CD14-positive monocyte (primary cell): Measurements from ENCODE around the gene GRID2. TPM values are rescaled to one million over a fixed set of nuclear protein-coding genes. Genes with fewer than 3 reads are reported as not detected.

ENCODE experiments used
- DNase-seq, 3 donors: peaks; one replicate each; pipeline ENCODE4 v3.0.0-alpha.2; 2011 to 2022
- H2AFZ ChIP-seq: 2 replicates; pipeline ENCODE4 v1.6.0; 2012; ENCODE audit warnings: mild to moderate bottlenecking, low read depth, low read length, inconsistent platforms; ENCODE audit not compliant: insufficient read depth, poor library complexity, severe bottlenecking
- H3K27ac ChIP-seq, 2 donors: 1 replicate in 1 of 2; 2 replicates in 1 of 2; pipeline ENCODE4 v1.5.1; 2012 to 2013; ENCODE audit warnings: low read length in 2 of 2, control low read depth in 1 of 2, inconsistent platforms in 1 of 2, low read depth in 1 of 2, mild to moderate bottlenecking in 1 of 2
- H3K27me3 ChIP-seq, 2 donors: one replicate each; pipeline versions ENCODE4 v1.6.0 to v1.6.1; 2011 to 2013; ENCODE audit warnings: low read length in 2 of 2; ENCODE audit not compliant: control insufficient read depth in 2 of 2, insufficient read depth in 2 of 2
- H3K36me3 ChIP-seq, 2 donors: replicated peaks in 1 of 2; 1 replicate in 1 of 2; 2 replicates in 1 of 2; pipeline versions ENCODE4 v1.5.1 to v1.6.1; 2012 to 2013; ENCODE audit warnings: low read length in 2 of 2, control low read depth in 1 of 2, inconsistent platforms in 1 of 2, mild to moderate bottlenecking in 1 of 2; ENCODE audit not compliant: insufficient read depth in 2 of 2, control insufficient read depth in 1 of 2
- H3K4me1 ChIP-seq, 2 donors: 1 replicate in 1 of 2; 2 replicates in 1 of 2; pipeline versions ENCODE4 v1.5.1 to v1.6.1; 2012 to 2013; ENCODE audit warnings: low read length in 2 of 2, control low read depth in 1 of 2, inconsistent platforms in 1 of 2, mild to moderate bottlenecking in 1 of 2, moderate library complexity in 1 of 2; ENCODE audit not compliant: insufficient read depth in 2 of 2, control insufficient read depth in 1 of 2
- H3K4me2 ChIP-seq: replicated peaks from 2 replicates; pipeline ENCODE3; 2012; ENCODE audit warnings: low read length, moderate library complexity, mild to moderate bottlenecking; ENCODE audit not compliant: poor library complexity, severe bottlenecking; ENCODE audit errors: extremely low read depth
- H3K4me3 ChIP-seq, 3 experiments: fragments of 200-600 bp in 1 of 3; sonication (generic) in 1 of 3; replicated peaks in 1 of 3; 1 replicate in 2 of 3; 2 replicates in 1 of 3; pipeline ENCODE4 v1.5.1; 2011 to 2013; ENCODE audit warnings: low read length in 3 of 3, mild to moderate bottlenecking in 3 of 3, control low read depth in 2 of 3, low read depth in 2 of 3, inconsistent platforms in 1 of 3, moderate library complexity in 1 of 3
- H3K79me2 ChIP-seq: 2 replicates; pipeline ENCODE4 v1.6.0; 2012; ENCODE audit warnings: mild to moderate bottlenecking, control low read depth, inconsistent platforms, low read length, moderate library complexity; ENCODE audit not compliant: insufficient read depth
- H3K9ac ChIP-seq: 2 replicates; pipeline ENCODE4 v1.6.0; 2017; ENCODE audit warnings: low read length, mild to moderate bottlenecking; ENCODE audit not compliant: insufficient read depth, poor library complexity, severe bottlenecking
- H3K9me3 ChIP-seq, 2 donors: replicated peaks in 1 of 2; 1 replicate in 1 of 2; 2 replicates in 1 of 2; pipeline versions ENCODE4 v1.5.1 to v1.6.1; 2012 to 2013; ENCODE audit warnings: low read length in 2 of 2, control low read depth in 1 of 2; ENCODE audit not compliant: control insufficient read depth in 1 of 2, insufficient read depth in 1 of 2
- H4K20me1 ChIP-seq: 2 replicates; pipeline ENCODE4 v1.6.0; 2012; ENCODE audit warnings: mild to moderate bottlenecking, low read length, control low read depth, moderate library complexity; ENCODE audit not compliant: insufficient read depth
- H3K27ac Mint-ChIP-seq, 7 donors: one replicate each; pipeline ENCODE4 v1.8.0; 2020; ENCODE audit warnings: mild to moderate bottlenecking in 7 of 7, mixed read lengths in 7 of 7, moderate library complexity in 6 of 7, inconsistent platforms in 2 of 7
- H3K27me3 Mint-ChIP-seq, 3 donors: one replicate each; pipeline ENCODE4 v1.8.0; 2021 to 2022; ENCODE audit warnings: low read depth in 3 of 3, mild to moderate bottlenecking in 3 of 3, mixed read lengths in 3 of 3, moderate library complexity in 3 of 3, inconsistent platforms in 1 of 3
- H3K36me3 Mint-ChIP-seq, 2 donors: one replicate each; pipeline ENCODE4 v1.8.0; 2020; ENCODE audit warnings: mixed read lengths in 2 of 2, inconsistent platforms in 1 of 2, mild to moderate bottlenecking in 1 of 2
- H3K4me1 Mint-ChIP-seq: one replicate; pipeline ENCODE4 v1.8.0; 2020; ENCODE audit warnings: mild to moderate bottlenecking, mixed read lengths
- H3K4me3 Mint-ChIP-seq, 2 donors: one replicate each; pipeline ENCODE4 v1.8.0; 2020; ENCODE audit warnings: mild to moderate bottlenecking in 2 of 2, mixed read lengths in 2 of 2, moderate library complexity in 1 of 2
- H3K9me3 Mint-ChIP-seq, 7 donors: one replicate each; pipeline ENCODE4 v1.8.0; 2020 to 2022; ENCODE audit warnings: mixed read lengths in 7 of 7, mild to moderate bottlenecking in 6 of 7, moderate library complexity in 6 of 7, inconsistent platforms in 2 of 7
- WGBS: methylation state at CpG from one replicate; pipeline ENCODE4 v1.1.5; 2013; ENCODE audit warnings: missing lambda C conversion rate; ENCODE audit not compliant: insufficient coverage; 5-methylcytosine and 5-hydroxymethylcytosine counted together
- intact Hi-C, 2 donors: fragments of 100-400 bp; cut with micrococcal nuclease; formaldehyde crosslinking; loops; one replicate each; pipeline versions ENCODE4 v1.15.0 to v1.15.1; 2023
- polyA plus RNA-seq, 3 donors: library from polyadenylated mRNA; depleted of rRNA in 1 of 3; unstranded in 2 of 3; stranded (reverse) in 1 of 3; fragments of 300-500 nt in 2 of 3; fragments of >200 nt in 1 of 3; fragmentation: Illumina TruSeq in 2 of 3; gene quantifications; 1 replicate in 2 of 3; 2 replicates in 1 of 3; pipeline ENCODE4 v1.2.3, GENCODE V29; 2012 to 2021
- TF ChIP-seq, protein P1 (sequence below): fragments of 200-600 bp; IDR thresholded peaks from one replicate; pipeline ENCODE4 v1.8.0; 2022; ENCODE audit warnings: antibody characterized with exemption, mild to moderate bottlenecking

The GRID2 gene
- polyA plus RNA-seq, 3 donors = not detected

DNA sequence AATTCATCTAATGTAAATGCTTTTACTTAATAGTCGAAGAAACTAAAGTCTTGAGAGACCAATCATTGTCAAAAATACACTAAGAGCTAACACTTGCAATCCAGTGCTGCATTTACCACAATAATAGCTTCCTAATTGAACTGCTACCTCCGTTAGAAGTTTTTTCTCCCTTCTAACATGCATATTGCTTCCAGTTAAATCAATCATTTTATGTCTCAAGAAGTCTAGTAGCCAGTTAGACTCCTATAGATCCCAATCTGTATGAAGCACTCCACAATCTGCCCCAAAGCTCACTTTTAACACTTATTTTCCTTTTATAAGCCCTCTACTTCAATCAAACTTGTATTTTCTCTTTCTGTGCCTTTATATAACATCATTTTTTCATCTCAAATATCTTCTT, 41.4 kb upstream of the GRID2 start:
- Mint-ChIP-seq H3K4me3 (no peak overlapping the region), H3K36me3 (no peaks in the 10 kb centered on the region), H3K9me3 (peaks cover 0 to 3% (median 2%) of the 10 kb centered on the region in 7 donors), H3K27me3 (no peaks in the 10 kb centered on the region), H3K27ac (no peak overlapping the region), H3K4me1 (no peaks in the 10 kb centered on the region)
- H3K79me2 ChIP-seq = no peaks in the 10 kb centered on the region
- no peaks in the 10 kb centered on the region for H3K36me3 ChIP-seq
- H3K9me3 ChIP-seq = peaks cover 0 to 4% of the 10 kb centered on the region in 2 donors
- no peaks in the 10 kb centered on the region for H4K20me1 ChIP-seq
- 100% methylated on average over 1 of the region's 2 CpGs for WGBS
- no peaks in the 10 kb centered on the region for H3K27me3 ChIP-seq
- no peak overlapping the region for H2AFZ ChIP-seq
- no peak overlapping the region for H3K27ac ChIP-seq
- no peak overlapping the region for H3K4me3 ChIP-seq
- H3K4me1 ChIP-seq = no peaks in the 10 kb centered on the region
- DNase-seq = no peak
- no peak overlapping the region for H3K9ac ChIP-seq
- TF ChIP-seq, protein P1, sequence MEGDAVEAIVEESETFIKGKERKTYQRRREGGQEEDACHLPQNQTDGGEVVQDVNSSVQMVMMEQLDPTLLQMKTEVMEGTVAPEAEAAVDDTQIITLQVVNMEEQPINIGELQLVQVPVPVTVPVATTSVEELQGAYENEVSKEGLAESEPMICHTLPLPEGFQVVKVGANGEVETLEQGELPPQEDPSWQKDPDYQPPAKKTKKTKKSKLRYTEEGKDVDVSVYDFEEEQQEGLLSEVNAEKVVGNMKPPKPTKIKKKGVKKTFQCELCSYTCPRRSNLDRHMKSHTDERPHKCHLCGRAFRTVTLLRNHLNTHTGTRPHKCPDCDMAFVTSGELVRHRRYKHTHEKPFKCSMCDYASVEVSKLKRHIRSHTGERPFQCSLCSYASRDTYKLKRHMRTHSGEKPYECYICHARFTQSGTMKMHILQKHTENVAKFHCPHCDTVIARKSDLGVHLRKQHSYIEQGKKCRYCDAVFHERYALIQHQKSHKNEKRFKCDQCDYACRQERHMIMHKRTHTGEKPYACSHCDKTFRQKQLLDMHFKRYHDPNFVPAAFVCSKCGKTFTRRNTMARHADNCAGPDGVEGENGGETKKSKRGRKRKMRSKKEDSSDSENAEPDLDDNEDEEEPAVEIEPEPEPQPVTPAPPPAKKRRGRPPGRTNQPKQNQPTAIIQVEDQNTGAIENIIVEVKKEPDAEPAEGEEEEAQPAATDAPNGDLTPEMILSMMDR = no peak
- no peak overlapping the region for H3K4me2 ChIP-seq
- intact Hi-C loops = no loop called here

DNA sequence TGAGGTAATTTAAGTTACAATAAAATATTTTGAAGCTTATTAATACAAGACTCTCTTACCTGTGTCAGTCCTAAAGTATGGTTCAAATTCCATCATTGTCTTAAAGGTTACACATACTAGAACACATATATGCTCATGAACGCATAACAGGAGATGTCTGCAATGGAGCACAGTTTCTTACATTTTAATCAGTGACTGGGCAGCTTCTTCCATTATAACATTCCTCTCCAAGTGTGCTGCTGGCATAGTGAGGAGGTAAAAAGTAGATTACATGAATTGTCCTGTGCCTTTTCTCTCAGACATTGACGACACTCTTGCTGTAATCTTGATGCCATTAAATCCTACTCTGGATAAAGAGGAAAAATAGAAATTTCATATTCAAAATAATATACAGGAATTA, 40.8 kb upstream of the GRID2 start:
- no peaks in the 10 kb centered on the region for H3K4me1 ChIP-seq
- no peak for DNase-seq
- H4K20me1 ChIP-seq = no peaks in the 10 kb centered on the region
- no peak overlapping the region for H3K9ac ChIP-seq
- no peak overlapping the region for H3K4me2 ChIP-seq
- no peak overlapping the region for H3K4me3 ChIP-seq
- Mint-ChIP-seq H3K9me3 (peaks cover 0 to 3% (median 0%) of the 10 kb centered on the region in 7 donors), H3K27me3 (no peaks in the 10 kb centered on the region), H3K4me3 (no peak overlapping the region), H3K27ac (no peak overlapping the region), H3K36me3 (no peaks in the 10 kb centered on the region), H3K4me1 (no peaks in the 10 kb centered on the region)
- H3K27ac ChIP-seq = no peak overlapping the region
- no peak overlapping the region for H2AFZ ChIP-seq
- H3K79me2 ChIP-seq = no peaks in the 10 kb centered on the region
- H3K9me3 ChIP-seq = peaks cover 0 to 4% of the 10 kb centered on the region in 2 donors
- no CpG with 5 or more reads among the region's 2 CpGs for WGBS
- H3K36me3 ChIP-seq = no peaks in the 10 kb centered on the region
- TF ChIP-seq, protein P1 = no peak
- intact Hi-C loops = no loop called here
- H3K27me3 ChIP-seq = no peaks in the 10 kb centered on the region
